PC-3 (cell line): Measurements from ENCODE around the gene RNF32.

Source experiments
- CTCF ChIP-seq: fragments of 300-600 bp; sonication (generic); conservative IDR thresholded peaks from 2 replicates; pipeline ENCODE4 v1.5.1; 2017; ENCODE audit warnings: antibody characterized with exemption, low read depth, mild to moderate bottlenecking, low read length
- EZH2 ChIP-seq: fragments of 300-600 bp; sonication (generic); IDR thresholded peaks from one replicate; pipeline ENCODE4 v1.6.1; 2017; ENCODE audit warnings: antibody characterized with exemption, mild to moderate bottlenecking, low read length; ENCODE audit not compliant: unreplicated experiment
- EZH2phosphoT487 ChIP-seq: fragments of 300-600 bp; sonication (generic); IDR thresholded peaks from 2 replicates; pipeline ENCODE4 v1.6.1; 2018; ENCODE audit warnings: mild to moderate bottlenecking, antibody characterized with exemption, low read length, borderline replicate concordance

GRCh38 chr7:156629873-156630272, 10.7 kb upstream of the RNF32 start:
- no peak for TF ChIP-seq CTCF
- TF ChIP-seq EZH2phosphoT487, result no peak
- TF ChIP-seq EZH2, result no peak
